C4-2B (cell line): Measurements from ENCODE around the gene TNRC18.

Experiments used
- H3K27ac ChIP-seq: fragments of 450-650 bp; 2 replicates; pipeline ENCODE4 v1.5.1; 2017
- CTCF ChIP-seq: fragments of 450-650 bp; conservative IDR thresholded peaks from 2 replicates; pipeline ENCODE4 v1.5.1; 2017; ENCODE audit warnings: mild to moderate bottlenecking
- ZFX ChIP-seq: fragments of 450-650 bp; IDR thresholded peaks from 2 replicates; pipeline ENCODE4 v1.6.1; 2017

The TNRC18 gene

GRCh38 chr7:5349437-5350173, 74.0 kb downstream of the TNRC18 start:
- TF ChIP-seq ZFX = no peak
- no peak for TF ChIP-seq CTCF

DNA sequence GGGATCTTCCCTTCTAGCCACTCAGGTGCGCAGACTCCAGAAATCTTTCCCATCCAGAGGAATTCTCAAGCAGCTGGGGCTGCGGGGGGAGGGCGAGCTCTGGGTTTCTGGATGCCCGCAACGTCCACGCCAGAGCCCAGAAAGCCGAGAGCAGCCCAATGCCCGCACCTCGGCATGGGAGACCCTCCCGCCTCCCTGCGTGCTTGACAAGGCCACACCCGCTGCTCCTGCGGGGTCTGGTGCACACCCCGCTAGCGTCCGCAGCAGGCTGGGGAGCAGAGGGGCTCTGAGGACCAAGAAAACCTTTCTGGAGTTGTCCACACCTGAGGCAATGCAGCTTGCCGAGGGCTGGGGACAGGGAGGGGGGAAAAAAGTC, 74.6 kb downstream of the TNRC18 start:
- H3K27ac ChIP-seq = no peak overlapping the region
- TF ChIP-seq CTCF (no peak), ZFX (no peak)

More at GRCh38 chr7:5349437-5350173, 74.0 kb downstream of the TNRC18 start:
- H3K27ac ChIP-seq = no peak overlapping the region

- no peak for TF ChIP-seq ZFX
- TF ChIP-seq CTCF = no peak
- no peak overlapping the region for H3K27ac ChIP-seq
These were observed 75.3 kb downstream of the TNRC18 start for GRCh38 chr7:5348134-5349004.

DNA sequence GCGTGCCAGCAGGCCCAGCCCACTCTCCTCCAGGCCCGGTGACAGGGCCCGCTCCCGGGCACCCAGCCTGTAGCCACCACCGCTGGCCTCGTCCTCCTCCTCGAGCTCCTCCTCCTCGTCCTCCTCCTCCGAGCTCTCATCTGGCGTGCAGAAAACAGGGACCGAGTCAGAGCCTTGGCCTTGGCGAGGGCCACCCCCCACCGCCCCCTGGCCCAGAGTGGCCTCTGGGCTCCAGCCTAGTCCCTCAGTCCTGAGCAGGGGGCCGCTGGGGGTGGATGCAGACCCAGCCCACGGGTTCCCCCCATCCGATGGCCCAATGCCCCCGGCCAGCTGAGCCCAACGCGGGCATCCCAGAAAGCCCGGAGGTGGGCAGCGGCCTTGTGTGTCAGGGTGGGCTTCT, 78.0 kb downstream of the TNRC18 start:
- no peak for TF ChIP-seq CTCF
- no peak overlapping the region for H3K27ac ChIP-seq

GRCh38 chr7:5345171-5345570, 78.5 kb downstream of the TNRC18 start:
- no peak for TF ChIP-seq CTCF
- TF ChIP-seq ZFX = no peak
- H3K27ac ChIP-seq = no peak overlapping the region

GRCh38 chr7:5344342-5344741, 79.3 kb downstream of the TNRC18 start:
- no peak overlapping the region for H3K27ac ChIP-seq
- no peak for TF ChIP-seq CTCF
- TF ChIP-seq ZFX = no peak

- TF ChIP-seq CTCF (no peak), ZFX (no peak)
- H3K27ac ChIP-seq = no peak overlapping the region
These were observed 79.8 kb downstream of the TNRC18 start for GRCh38 chr7:5343884-5344283.
